Ramos (cell line): ENCODE results near the gene GNAT3.

ENCODE experiments used
- in situ Hi-C: fragments of 300-500 bp; cut with MboI; formaldehyde crosslinking; loops from one replicate; pipeline ENCODE4 v1.14.3; 2022; ENCODE audit warnings: low sequenced_read_pairs; ENCODE audit not compliant: unreplicated experiment

Gene GNAT3

DNA sequence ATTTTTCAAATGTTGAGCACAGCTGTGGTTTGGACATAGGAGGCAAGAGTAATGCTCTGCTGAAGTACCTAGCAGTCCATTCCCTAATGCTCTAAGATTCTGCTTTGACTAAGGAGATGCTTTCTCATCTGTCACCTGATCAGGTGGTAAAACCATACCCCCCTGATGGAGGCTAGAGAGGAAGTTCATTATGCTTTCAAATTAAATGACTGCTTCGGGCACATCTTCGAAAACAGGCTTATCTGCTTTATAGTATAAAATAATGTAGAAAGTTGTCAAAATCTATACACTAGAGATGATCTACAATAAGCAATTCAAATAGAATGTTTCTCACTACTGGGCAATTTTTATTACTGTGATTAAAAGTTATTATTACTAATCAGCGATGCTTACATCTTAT is at the start of gene GNAT3:
GNAT3 (minus strand) TSS at position 101 of the 400 bp plus-strand sequence. CDS start 138 bp downstream, outside the sequence.
- in situ Hi-C loops = no loop called here

DNA sequence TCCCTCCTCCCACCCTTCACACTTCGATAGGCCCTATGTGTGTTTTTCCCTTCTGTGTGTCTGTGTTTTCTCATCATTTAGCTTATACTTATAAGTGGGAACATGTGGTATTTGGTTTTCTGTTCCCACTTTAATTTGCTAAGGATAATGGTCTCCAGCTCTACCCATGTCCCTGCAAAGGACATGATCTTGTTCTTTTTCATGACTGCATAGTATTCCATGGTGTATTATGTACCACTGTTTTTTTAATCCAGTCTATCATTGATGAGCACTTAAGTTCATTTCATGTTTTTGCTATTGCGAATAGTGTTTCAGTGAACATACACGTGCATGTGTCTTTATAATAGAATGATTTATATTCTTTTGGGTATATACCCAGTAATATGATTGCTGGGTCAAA is 46.3 kb upstream of the GNAT3 start:
- in situ Hi-C loops = no loop called here

DNA sequence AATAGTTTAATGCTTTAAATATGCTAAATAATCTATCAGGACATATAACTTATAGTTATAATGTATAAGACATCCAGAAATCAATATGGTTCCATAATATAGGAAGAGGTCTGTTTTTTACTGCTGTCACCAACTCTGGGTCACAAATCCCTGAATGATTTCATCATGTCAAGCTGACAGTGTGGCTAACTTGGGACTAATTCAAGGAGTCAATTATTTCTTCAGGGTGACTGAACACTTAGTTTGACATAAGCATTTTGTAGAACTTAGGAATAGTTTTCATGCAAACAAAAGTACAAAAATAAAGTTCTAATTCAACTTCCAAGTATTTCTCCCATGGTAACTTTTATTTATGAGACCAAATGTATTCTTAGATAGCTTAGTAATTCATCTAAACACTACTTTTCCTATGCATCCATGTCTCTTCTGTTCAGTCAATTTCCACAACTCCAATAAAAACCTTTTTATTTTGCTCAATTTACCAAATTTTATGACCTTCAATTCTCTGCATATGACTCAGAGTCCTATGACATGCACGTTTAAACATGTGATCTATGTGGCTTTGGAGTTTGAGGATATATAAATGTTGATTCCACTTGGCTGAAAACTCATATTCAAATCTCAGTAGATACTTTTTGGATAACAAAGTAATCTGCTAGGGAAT is 40.3 kb upstream of the GNAT3 start:
- in situ Hi-C loops = no loop called here

DNA sequence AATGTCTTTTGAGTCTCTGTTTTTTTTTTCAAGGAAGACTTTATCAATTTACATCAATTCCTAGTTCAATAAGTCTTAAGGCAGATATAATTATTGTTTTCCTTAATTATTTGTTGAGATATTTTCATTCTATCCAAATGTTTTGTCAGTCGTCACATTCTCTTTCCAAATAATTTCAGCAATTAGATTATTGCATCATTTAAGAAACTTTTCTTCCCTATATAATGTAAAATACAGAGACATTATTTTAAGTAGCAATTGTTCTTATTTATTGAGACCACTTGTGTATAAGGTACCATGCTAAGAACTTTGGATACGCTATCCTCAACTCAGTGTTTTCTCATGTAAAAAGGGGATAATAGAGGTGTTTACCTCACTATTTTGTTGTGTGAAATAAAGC is 38.1 kb upstream of the GNAT3 start:
- in situ Hi-C loops = no loop called here

DNA sequence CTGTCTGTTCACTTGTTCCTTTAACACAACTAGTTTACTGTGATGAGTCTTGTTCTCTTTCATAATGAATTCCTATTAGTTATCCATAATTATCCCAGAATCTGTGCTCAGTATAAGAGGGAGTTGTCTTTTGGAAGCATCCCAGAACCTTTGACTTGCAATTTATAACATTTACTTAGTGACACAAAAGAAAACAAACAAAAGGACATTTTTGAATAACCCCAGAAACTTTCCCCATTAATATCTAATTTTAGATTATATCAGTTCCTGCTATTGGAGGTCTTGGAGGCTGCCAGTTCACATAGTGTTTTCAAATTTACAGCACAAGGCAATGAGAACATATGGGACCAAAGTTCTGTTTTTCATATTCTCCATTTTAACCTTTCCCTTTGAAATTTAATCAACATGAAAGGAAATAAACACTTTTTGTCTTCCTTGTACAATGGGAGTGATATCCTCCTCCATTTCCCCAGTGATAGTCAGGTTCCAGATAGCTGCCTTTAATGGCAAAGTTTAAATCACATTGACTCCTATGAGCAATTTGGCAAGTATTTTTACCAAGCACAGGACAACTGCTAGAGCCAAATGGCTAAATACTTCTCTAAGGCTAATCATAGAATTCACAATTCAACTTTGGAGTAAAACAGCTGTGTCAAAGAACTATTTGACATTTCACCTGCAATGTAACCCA is 37.1 kb upstream of the GNAT3 start:
- in situ Hi-C loops = no loop called here

DNA sequence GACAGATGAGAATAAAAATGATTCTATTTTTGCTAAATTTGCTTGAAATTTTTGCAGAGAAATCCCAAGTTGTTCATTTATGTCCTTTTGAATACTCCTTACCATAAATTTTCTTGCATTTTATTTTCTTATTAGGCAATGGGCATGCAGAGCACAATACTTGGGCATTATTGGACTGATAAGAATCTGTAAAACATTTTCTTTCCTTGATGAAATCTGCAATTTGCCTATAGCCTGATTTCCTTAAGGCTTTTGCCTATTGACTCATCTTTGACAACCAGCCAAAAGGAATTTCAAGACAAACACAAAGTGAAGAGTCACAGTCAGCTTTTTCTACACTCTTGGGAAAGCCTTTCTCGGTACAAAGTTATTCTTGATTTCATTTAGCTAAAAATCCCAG is 30.5 kb upstream of the GNAT3 start:
- in situ Hi-C loops = no loop called here

DNA sequence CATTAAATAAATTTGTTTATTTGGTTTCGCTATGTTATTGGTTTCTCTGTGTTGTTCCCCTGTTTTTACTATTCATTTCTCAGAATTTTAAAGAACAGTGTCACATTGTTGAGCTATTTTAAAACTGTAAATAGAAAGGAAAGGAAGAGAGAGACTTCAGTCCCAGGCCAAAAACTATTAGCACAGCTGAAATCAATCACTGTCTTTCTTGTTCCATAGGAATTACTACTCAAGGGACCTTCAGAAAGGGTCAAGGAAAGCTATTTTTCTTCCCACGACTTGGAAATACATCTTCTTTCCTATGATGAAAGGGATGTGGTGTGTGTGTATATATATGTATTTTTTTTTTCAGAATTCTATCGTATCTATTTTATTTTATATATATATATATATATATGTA is 29.0 kb upstream of the GNAT3 start:
- in situ Hi-C loops = no loop called here

DNA sequence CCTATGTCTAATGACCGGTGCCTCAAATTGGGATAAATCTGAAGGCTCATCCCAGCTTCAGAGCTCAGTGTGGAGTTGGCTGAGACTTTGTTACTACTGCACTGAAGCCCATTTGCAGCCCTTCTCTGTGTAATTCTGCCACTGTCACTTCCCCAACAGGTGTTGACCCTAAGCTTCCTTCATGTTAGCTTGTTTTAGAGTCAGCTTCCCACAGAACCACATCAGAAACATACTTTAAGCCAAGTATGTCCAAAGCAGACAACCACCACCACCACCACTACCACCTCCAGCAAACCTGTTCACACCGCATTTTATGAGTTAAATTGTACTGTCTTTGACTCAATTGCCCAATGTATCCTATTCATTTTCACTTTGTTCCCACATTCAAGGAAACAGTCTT is 25.2 kb upstream of the GNAT3 start:
- in situ Hi-C loops = no loop called here

DNA sequence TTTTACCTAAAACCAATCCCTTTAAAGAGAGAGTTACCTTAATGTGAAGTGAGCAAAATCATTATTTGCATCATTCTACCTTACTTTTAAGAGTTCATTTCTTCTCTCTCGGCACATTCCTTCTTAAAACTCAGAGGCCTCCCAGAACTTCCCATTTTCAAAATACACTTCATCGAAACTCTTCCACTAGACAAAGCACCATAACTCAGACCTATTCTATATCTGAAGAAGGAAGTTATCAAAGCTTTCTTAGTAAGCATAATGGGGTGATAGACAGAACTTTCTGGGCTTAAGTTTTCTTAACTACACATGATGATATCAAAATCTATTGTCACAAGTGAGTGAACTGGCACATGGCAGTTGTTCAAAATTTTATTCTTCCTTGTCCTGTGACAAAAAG is 24.6 kb upstream of the GNAT3 start:
- in situ Hi-C loops = no loop called here

DNA sequence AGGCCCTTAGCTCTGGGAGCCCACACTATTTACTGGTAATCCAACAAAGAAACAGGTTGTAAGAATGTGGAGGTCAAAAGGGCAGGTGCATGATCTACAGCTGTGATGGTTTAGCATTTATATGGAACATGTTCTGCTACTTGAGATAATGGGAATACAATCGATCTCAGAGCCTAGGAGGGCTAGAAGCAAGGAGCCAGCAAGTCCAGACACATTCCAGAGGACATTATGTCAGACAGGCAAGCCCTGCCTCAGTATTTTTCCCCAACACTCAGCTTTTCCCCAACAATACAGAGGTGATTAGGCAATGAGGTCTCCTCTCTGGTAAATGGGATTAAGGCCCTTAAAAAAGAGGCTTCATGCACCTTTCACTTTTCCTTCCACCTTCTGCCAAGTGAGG is 21.4 kb upstream of the GNAT3 start:
- in situ Hi-C loops = no loop called here

DNA sequence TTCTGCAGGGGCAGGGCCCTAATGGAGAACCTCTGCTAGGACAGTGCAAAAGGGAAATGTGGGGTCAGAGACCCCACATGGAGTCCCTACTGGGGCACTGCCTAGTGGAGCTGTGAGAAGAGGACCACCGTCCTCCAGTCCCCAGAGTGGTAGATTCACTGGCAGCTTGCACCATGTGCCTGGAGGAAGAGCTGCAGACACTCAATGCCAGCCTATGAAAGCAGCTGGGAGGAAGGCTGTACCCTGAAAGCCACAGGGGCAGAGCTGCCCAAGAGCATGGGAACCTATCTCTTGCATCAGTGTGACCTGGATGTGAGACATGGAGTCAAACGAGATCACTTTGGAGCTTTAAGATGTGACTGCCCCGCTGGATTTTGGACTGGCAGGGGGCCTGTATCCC is 20.3 kb upstream of the GNAT3 start:
- in situ Hi-C loops = no loop called here

DNA sequence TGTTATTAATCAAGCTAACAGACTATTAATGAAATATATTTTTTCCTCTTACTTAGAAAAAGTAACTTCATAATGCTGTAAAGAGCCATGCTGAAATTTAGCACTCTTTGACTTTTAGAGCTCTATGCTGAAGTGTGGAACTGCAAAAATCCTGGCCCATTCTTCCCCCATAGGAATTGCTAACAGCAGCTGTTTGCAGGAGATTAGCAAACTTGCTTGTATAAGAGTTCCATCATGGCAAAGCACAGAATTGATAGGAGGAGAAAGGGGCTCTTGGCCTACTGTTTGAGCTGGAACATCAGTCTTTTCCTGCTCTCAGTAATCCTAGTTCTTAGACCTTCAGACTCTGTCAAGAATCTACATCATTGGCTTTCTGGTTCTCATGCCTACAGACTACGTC is 18.3 kb upstream of the GNAT3 start:
- in situ Hi-C loops = no loop called here

DNA sequence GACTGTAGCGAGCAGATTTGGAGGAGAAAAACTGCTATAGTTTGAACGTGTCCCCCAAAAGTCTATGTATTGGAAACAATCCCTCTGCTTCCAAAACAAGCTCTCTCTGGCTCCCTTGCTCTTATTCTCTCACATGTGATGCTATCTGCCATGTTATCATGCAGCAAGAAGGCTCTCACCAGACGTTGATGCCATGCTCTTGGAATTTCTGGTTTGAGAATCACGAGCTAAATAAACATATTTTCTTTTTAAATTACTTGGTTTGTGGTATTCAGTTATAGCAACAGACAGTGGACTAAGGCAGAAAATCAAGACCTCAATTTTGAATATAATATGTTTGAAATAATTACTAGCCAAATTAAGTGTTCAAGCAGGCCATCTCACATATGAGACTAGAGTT is 17.5 kb upstream of the GNAT3 start:
- in situ Hi-C loops = no loop called here

DNA sequence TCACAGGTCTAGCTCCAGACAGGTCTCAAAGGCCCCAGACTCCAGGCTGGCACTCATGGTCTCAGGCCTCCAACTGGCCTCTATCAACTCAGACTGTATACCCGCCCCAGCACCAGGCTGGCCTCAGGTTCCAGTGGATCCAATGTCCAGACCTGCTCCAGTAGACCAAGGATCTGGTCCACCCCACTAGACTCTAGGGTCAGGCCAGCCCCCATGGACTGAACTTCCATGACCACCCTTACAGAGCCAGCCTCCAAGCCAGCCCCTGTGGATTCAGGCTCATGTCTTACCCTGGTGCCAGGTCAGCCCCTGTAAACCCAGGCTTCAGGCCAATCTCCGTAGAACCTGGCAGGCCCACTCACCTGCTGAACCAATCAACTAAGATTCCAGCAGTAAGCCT is 16.8 kb upstream of the GNAT3 start:
- in situ Hi-C loops = no loop called here

DNA sequence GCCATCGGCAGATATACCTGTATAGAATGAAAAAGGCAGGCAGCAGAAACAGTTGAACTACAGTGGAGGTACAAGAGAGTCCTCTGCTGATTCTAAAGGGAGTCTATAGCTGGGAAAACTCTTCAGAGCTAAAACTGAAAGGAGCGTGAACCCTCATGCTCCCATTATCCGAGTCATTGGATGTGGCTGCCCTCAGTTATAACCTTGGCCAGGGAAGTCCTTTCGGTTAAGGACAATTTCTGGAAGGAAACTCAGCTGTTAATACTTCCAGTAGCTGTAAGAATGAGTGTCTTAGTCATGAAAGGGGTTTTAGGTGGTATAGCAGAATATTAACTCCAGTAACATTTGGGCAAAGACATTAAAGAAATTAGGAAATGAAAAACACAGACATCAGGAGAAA is 14.6 kb upstream of the GNAT3 start:
- in situ Hi-C loops = no loop called here

DNA sequence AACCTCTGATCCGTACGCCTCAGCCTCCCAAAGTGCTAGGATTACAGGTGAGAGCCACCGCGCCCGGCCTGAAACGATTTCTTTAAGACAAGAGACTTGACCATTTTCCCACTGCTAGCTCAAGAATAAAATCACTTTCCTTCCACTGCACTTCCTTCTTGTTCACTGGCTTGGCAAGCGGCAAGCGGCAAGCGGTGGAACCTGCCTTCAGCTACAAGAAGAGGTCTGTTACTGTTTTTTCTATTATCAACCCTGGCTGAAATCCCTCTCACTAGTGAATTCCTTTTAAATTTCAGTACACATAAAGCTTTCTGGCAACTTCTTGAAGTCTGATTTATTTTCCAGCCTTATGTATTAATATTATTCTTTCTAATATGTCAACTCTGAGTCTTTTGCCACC is 12.8 kb upstream of the GNAT3 start:
- in situ Hi-C loops = no loop called here

DNA sequence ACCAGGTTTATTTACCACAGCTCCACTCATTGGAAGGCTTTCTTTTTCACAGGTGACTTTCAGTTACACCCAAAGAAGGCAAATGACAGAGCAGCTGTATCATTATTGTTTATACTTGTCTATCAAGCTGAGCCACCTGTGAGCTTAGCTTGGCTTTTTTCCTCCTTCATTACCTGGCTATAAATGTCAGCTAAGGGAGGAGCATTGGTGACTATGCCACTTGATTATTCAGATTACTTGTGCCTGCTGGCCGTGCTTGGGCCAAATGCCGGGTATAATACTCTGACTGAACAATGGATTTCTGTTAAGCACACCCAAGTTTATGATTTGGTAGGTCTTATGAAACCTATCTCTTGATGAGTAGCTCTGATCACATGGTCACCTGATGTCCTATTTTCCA is 9.9 kb upstream of the GNAT3 start:
- in situ Hi-C loops = no loop called here

DNA sequence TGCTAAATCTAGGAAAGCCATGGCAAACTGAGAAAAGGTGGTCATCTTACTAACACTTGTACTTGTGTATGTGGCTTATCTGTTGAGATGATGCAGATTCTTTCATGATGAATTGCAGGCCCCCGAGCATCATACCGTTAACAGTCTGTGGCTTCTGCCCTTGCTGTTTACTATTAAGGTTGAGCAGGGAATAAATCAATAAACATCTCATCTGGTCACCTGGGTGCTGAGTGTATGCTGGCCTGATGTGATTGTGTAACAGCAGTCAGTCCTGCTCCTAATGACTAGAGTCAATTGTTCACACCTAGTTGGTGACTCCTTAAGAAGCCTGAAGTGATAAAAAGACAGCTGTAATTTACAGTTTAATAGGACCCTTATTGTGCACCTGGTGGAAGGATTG is 8.3 kb upstream of the GNAT3 start:
- in situ Hi-C loops = no loop called here

DNA sequence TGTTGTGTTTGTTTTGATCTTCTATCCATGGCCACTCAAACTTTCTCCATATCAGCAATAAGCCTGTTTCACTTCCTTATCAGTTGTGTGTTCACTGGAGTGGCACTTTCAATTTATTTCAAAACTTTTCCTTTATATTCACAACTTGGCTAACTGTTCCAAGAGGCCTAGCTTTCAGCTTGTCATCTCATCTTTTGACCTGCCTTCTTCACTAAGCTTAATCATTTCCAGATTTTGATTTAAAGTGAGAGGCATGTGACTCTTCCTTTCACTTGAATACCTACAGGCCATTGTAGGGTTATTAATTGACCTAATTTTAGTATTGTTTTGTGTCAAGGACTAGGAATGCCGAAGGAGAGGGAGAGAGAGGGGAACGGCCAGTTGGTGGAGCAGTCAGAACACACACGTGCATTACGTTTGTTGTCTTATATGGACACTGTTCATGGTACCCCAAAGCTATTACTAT is 5.5 kb upstream of the GNAT3 start:
- in situ Hi-C loops = no loop called here

DNA sequence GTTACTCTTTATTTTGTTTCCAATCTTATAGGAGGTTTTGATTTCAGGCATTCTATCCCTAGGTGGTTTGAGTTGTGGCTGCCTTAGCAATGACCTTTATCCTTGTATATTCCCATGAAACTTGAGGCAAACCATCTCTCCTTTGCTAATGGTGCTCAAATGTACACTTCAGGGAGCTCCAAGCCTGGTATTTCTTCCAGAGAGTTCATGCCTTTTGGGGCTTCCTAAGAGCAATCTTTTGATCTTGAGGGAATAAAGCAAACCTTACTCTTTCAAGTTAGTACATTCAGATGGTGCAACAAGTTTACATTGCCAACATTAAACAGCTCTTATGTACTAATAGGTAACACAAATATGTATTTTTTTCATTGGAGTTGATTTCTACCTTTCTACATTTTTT is 3.4 kb upstream of the GNAT3 start:
- in situ Hi-C loops = no loop called here

DNA sequence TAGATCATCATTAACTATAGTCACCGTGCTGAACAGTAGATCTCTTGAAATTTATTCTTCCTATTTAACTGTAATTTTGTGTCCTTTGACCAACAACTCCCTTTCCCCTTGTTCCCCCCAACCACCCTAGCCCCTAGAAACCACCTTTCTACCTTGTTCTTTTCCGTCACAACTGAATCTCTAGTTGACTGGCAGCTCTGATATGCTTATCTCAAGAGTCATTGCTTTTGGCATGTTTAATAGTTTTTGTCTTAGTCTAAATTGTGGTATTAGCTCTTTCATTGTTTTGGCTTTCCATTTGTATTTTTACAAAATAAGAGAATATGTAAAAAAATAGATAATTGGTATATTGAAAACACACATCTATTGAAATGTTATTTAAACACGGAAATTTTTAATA is 1.8 kb downstream of the GNAT3 start:
- in situ Hi-C loops = no loop called here

DNA sequence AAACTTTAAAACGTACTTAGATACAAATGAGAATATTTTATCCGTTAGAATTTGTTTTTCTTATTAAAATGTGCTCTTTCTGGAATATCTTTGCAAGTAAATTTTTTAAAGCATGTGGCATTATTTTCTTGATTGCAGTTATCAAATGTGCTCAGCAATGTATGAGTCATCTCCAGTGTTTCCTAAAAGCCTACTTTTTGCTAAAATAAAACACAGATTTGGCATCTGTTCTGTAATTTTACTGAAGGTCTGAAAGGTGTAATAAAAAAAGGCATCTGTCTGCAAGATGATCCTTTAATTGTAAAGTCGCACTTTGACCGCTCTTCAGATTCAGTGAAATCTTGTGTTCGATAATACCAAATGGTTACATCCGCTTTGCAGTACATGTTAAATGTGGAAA is 3.4 kb downstream of the GNAT3 start:
- in situ Hi-C loops = no loop called here
